Measurements from ENCODE around the gene KIF7.

- TF ChIP-seq CTCF (IDR thresholded peaks at IDR 0.05), result no peak
- TF ChIP-seq, protein P1, sequence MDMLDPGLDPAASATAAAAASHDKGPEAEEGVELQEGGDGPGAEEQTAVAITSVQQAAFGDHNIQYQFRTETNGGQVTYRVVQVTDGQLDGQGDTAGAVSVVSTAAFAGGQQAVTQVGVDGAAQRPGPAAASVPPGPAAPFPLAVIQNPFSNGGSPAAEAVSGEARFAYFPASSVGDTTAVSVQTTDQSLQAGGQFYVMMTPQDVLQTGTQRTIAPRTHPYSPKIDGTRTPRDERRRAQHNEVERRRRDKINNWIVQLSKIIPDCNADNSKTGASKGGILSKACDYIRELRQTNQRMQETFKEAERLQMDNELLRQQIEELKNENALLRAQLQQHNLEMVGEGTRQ (CRISPR knock-in tag; IDR thresholded peaks at IDR 0.05), result no peak
- TF ChIP-seq, protein P2, sequence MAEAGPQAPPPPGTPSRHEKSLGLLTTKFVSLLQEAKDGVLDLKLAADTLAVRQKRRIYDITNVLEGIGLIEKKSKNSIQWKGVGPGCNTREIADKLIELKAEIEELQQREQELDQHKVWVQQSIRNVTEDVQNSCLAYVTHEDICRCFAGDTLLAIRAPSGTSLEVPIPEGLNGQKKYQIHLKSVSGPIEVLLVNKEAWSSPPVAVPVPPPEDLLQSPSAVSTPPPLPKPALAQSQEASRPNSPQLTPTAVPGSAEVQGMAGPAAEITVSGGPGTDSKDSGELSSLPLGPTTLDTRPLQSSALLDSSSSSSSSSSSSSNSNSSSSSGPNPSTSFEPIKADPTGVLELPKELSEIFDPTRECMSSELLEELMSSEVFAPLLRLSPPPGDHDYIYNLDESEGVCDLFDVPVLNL (CRISPR knock-in tag; IDR thresholded peaks at IDR 0.05; ENCODE audit: borderline replicate concordance, low read depth), result no peak
- TF ChIP-seq CREB1 (CRISPR knock-in tag; IDR thresholded peaks at IDR 0.05), result no peak
- TF ChIP-seq, protein P3, sequence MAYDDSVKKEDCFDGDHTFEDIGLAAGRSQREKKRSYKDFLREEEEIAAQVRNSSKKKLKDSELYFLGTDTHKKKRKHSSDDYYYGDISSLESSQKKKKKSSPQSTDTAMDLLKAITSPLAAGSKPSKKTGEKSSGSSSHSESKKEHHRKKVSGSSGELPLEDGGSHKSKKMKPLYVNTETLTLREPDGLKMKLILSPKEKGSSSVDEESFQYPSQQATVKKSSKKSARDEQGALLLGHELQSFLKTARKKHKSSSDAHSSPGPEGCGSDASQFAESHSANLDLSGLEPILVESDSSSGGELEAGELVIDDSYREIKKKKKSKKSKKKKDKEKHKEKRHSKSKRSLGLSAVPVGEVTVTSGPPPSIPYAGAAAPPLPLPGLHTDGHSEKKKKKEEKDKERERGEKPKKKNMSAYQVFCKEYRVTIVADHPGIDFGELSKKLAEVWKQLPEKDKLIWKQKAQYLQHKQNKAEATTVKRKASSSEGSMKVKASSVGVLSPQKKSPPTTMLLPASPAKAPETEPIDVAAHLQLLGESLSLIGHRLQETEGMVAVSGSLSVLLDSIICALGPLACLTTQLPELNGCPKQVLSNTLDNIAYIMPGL (CRISPR knock-in tag; IDR thresholded peaks at IDR 0.05), result no peak
- TF ChIP-seq, protein P4, sequence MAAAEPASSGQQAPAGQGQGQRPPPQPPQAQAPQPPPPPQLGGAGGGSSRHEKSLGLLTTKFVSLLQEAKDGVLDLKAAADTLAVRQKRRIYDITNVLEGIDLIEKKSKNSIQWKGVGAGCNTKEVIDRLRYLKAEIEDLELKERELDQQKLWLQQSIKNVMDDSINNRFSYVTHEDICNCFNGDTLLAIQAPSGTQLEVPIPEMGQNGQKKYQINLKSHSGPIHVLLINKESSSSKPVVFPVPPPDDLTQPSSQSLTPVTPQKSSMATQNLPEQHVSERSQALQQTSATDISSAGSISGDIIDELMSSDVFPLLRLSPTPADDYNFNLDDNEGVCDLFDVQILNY (CRISPR knock-in tag; IDR thresholded peaks at IDR 0.05), result no peak
- TF ChIP-seq, protein P5, sequence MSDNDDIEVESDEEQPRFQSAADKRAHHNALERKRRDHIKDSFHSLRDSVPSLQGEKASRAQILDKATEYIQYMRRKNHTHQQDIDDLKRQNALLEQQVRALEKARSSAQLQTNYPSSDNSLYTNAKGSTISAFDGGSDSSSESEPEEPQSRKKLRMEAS (CRISPR knock-in tag; IDR thresholded peaks at IDR 0.05), result no peak
- TF ChIP-seq, protein P6, sequence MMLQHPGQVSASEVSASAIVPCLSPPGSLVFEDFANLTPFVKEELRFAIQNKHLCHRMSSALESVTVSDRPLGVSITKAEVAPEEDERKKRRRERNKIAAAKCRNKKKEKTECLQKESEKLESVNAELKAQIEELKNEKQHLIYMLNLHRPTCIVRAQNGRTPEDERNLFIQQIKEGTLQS (CRISPR knock-in tag; conservative IDR thresholded peaks at IDR 0.05), result no peak
- TF ChIP-seq, protein P7, sequence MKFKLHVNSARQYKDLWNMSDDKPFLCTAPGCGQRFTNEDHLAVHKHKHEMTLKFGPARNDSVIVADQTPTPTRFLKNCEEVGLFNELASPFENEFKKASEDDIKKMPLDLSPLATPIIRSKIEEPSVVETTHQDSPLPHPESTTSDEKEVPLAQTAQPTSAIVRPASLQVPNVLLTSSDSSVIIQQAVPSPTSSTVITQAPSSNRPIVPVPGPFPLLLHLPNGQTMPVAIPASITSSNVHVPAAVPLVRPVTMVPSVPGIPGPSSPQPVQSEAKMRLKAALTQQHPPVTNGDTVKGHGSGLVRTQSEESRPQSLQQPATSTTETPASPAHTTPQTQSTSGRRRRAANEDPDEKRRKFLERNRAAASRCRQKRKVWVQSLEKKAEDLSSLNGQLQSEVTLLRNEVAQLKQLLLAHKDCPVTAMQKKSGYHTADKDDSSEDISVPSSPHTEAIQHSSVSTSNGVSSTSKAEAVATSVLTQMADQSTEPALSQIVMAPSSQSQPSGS (CRISPR knock-in tag; IDR thresholded peaks at IDR 0.05; ENCODE audit: borderline replicate concordance, low read depth), result no peak
- no peak for TF ChIP-seq RORB (CRISPR knock-in tag; IDR thresholded peaks at IDR 0.05)
- no peak for TF ChIP-seq RELA (CRISPR knock-in tag; IDR thresholded peaks at IDR 0.05; ENCODE audit: borderline replicate concordance)
These were observed 77.1 kb downstream of the KIF7 start for GRCh38 chr15:89578146-89578545.

All from WTC11 (cell line).